ENCODE data around the gene CAPN9. TPM values are rescaled to one million over a fixed set of nuclear protein-coding genes. Genes with fewer than 3 reads are reported as not detected.
A peak's percentile ranks its signal among the peaks of the same experiment; 100 is the strongest.

CAPN9 gene
- total and polyA plus RNA-seq, 8 donors, result 0.84 to 5.0 (median 1.7) TPM

DNA sequence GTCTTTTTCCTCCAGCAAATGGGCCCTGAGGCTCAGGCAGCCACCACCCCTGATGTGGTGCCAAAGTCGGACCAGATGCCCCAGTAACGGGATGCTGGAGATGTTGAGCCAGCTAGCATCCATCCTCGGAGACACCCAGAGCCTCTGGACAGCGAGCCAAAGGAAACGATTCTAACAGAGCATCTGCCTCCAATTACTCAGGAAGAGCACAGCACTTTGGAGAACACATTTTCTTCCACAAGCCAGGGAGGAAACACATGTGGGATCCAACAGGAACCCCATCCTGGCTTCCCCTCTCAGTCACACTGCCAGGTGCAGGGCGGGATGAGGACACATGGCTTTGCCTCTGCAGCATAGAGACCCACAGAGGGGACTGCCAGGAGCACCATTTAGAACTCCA lies 76.2 kb downstream of the CAPN9 start:
- H3K27ac ChIP-seq, result no peak overlapping the region
- H3K4me1 ChIP-seq, result peaks cover 11 to 12% of the 10 kb centered on the region in 2 donors
- ATAC-seq (no peak), DNase-seq (no peak)
- TF ChIP-seq, protein P1, sequence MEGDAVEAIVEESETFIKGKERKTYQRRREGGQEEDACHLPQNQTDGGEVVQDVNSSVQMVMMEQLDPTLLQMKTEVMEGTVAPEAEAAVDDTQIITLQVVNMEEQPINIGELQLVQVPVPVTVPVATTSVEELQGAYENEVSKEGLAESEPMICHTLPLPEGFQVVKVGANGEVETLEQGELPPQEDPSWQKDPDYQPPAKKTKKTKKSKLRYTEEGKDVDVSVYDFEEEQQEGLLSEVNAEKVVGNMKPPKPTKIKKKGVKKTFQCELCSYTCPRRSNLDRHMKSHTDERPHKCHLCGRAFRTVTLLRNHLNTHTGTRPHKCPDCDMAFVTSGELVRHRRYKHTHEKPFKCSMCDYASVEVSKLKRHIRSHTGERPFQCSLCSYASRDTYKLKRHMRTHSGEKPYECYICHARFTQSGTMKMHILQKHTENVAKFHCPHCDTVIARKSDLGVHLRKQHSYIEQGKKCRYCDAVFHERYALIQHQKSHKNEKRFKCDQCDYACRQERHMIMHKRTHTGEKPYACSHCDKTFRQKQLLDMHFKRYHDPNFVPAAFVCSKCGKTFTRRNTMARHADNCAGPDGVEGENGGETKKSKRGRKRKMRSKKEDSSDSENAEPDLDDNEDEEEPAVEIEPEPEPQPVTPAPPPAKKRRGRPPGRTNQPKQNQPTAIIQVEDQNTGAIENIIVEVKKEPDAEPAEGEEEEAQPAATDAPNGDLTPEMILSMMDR (IDR thresholded peaks at IDR 0.05), result no peak
- no peaks in the 10 kb centered on the region for H3K9me3 ChIP-seq
- H3K4me3 ChIP-seq, result no peak overlapping the region
- intact Hi-C loops (cut with DNase I), result no loop called here
- no peaks in the 10 kb centered on the region for H3K27me3 ChIP-seq
- H3K36me3 ChIP-seq, result no peaks in the 10 kb centered on the region

DNA sequence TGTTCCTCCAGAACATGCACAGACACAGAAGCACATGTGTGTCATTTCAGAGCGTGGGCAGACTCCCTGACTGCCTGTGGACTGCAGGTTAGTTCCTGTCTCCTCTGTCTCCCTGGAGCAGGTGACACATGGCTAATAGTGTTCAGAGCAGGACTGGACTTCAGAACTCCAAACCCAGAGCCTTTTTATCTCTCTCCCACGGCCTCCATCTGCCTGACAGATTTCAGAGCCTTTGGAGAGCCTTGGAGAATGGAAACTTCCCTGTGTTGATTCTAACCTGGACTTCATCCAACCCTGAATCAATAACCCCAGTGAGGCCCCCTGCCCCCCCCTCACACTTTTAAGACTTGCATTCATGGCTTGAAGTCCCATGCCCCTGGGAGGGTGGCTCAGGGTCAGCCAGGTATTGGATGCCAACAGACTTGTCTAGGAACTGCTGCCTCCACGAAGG lies 76.8 kb downstream of the CAPN9 start:
- ATAC-seq, result no peak

DNA sequence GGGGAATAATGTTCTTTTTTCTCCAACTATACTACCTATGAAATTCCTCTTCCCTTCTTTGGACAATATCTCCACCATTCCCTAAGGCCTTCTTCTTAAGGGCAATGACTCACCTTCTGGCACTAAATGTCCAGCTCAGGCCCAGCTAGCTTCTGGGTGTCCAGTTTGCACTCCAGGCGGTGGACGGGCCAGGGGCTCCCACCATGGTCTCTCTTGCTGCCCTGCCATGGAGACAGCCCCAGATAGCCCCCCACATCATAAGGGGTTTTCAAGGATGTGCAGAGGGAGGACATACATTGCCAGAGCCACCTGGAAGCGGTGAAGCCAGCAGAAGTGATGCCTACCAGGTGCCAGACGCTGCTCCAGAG lies 77.3 kb downstream of the CAPN9 start:
- no peak overlapping the region for H3K4me3 ChIP-seq
- TF ChIP-seq, protein P1 (IDR thresholded peaks at IDR 0.05), result no peak
- no peaks in the 10 kb centered on the region for H3K27me3 ChIP-seq
- ATAC-seq (peak; percentile 10), DNase-seq (no peak)
- no peaks in the 10 kb centered on the region for H3K36me3 ChIP-seq
- no peak overlapping the region for H3K27ac ChIP-seq
- intact Hi-C loops (cut with DNase I), result no loop called here
- no peaks in the 10 kb centered on the region for H3K9me3 ChIP-seq
- peaks cover 11 to 12% of the 10 kb centered on the region in 2 donors for H3K4me1 ChIP-seq

More for the DNA sequence above, 76.8 kb downstream of the CAPN9 start:
- no peaks in the 10 kb centered on the region for H3K27me3 ChIP-seq
- no peaks in the 10 kb centered on the region for H3K9me3 ChIP-seq
- DNase-seq, result no peak
- intact Hi-C loops (cut with DNase I), result no loop called here
- H3K4me3 ChIP-seq, result no peak overlapping the region
- TF ChIP-seq, protein P1 (IDR thresholded peaks at IDR 0.05), result no peak
- H3K4me1 ChIP-seq, result peaks cover 11 to 12% of the 10 kb centered on the region in 2 donors
- no peaks in the 10 kb centered on the region for H3K36me3 ChIP-seq
- H3K27ac ChIP-seq, result no peak overlapping the region

DNA sequence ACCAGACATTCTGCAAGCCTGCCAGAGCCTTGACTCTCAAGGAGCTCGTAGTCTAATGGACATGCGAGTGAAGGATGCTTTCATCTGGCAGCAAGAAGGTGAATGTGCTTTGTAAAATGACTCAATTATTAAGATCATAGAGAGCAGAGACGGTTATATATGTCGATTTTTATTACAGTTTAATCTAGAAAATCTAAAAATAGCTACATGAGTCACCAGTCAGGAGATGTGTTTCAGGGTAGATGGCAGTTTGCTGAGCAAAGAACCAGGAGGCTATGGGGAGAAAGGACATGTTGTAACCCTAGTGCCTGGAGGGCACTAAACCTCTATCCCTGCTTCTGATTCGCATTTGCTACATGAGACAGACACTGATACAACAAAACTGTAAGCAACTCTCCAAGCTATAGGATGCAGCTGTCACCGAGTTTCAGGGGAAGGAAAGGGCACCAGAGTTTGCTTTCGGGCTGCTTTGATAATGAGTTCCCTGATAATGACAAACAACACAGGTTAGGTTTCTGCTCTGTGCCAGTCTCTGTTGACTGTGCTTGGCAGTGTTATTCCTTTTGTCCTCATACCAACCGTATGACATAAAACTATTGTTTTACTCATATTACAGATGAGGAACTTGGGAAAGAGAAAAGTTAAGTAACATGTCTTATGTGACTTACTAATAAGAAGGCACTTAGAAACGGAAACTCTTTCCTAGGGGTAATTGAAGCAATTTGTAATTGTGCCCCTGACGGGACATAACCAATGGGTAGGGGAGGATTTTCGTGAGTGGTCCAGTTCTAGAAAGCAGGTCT lies 77.9 kb downstream of the CAPN9 start:
- no peaks in the 10 kb centered on the region for H3K27me3 ChIP-seq
- peak; percentile 69 for ATAC-seq
- no peaks in the 10 kb centered on the region for H3K36me3 ChIP-seq
- intact Hi-C loops (cut with DNase I), result no loop called here
- H3K4me1 ChIP-seq, result peaks cover 11 to 12% of the 10 kb centered on the region in 2 donors
- no peak overlapping the region for H3K4me3 ChIP-seq
- H3K27ac ChIP-seq, result no peak overlapping the region
- no peak for DNase-seq
- TF ChIP-seq, protein P1 (IDR thresholded peaks at IDR 0.05), result no peak
- no peaks in the 10 kb centered on the region for H3K9me3 ChIP-seq

DNA sequence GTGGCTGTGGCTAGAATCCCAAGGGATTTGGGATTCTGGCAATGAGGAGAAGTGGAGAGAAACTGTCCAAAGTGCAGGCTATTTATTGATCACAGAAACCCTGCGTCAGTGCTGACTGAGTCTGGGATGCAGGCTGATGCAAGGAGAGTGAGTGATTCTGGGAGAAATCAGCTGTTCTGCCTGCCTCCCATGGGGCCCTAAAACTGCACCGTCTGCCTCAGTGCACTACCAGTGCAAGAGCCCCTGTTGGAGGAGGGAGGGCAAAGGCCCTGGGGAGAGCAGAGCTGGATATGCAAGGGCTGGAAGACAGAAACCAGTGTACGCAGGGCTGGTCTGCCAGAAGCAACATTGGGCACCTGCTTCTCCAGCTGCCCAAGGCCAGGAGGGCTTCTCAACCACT lies 78.6 kb downstream of the CAPN9 start:
- no peak overlapping the region for H3K27ac ChIP-seq
- DNase-seq, result no peak
- H3K4me3 ChIP-seq, result no peak overlapping the region
- no peak for ATAC-seq
- intact Hi-C loops (cut with DNase I), result no loop called here
- H3K9me3 ChIP-seq, result no peaks in the 10 kb centered on the region
- H3K36me3 ChIP-seq, result no peaks in the 10 kb centered on the region
- H3K27me3 ChIP-seq, result no peaks in the 10 kb centered on the region
- TF ChIP-seq, protein P1 (IDR thresholded peaks at IDR 0.05), result no peak
- H3K4me1 ChIP-seq, result peaks cover 11 to 12% of the 10 kb centered on the region in 2 donors

Data from left lung (tissue), 10 donors.